Astrocyte (in vitro differentiated cells and primary cell): Measurements from ENCODE around the gene KCNH2. TPM values are rescaled to one million over a fixed set of nuclear protein-coding genes. Genes with fewer than 3 reads are reported as not detected.

Experiments used
- DNase-seq: peaks from one replicate; pipeline ENCODE4 v3.0.0-alpha.2; 2010; ENCODE audit warnings: low read depth
- FAIRE-seq: peaks from 2 replicates; lab custom pipeline; 2011; peaks lifted over from hg19 to GRCh38; lab: Jason Lieb, UNC
- H2AFZ ChIP-seq: 2 replicates; pipeline ENCODE4 v1.6.0; 2012; ENCODE audit warnings: low read depth, low read length, inconsistent platforms
- H3K27ac ChIP-seq: 2 replicates; pipeline ENCODE4 v1.5.1; 2011; ENCODE audit warnings: low read depth, low read length, inconsistent platforms
- H3K27me3 ChIP-seq: 2 replicates; pipeline ENCODE4 v1.6.0; 2011; ENCODE audit warnings: low read length, inconsistent platforms; ENCODE audit not compliant: insufficient read depth
- H3K36me3 ChIP-seq: 2 replicates; pipeline ENCODE4 v1.5.1; 2011; ENCODE audit warnings: low read length, inconsistent platforms; ENCODE audit not compliant: insufficient read depth
- H3K4me1 ChIP-seq: 2 replicates; pipeline ENCODE4 v1.5.1; 2011; ENCODE audit warnings: low read length, inconsistent platforms; ENCODE audit not compliant: insufficient read depth
- H3K4me2 ChIP-seq: 2 replicates; pipeline ENCODE4 v1.6.0; 2012; ENCODE audit warnings: low read length, inconsistent platforms
- H3K4me3 ChIP-seq: 2 replicates; pipeline ENCODE4 v1.5.1; 2011; ENCODE audit warnings: low read depth, mild to moderate bottlenecking, low read length, inconsistent platforms; ENCODE audit not compliant: insufficient read depth
- H3K79me2 ChIP-seq: 2 replicates; pipeline ENCODE4 v1.6.0; 2012; ENCODE audit warnings: mild to moderate bottlenecking, low read length, inconsistent platforms; ENCODE audit not compliant: insufficient read depth
- H3K9ac ChIP-seq: 2 replicates; pipeline ENCODE4 v1.6.0; 2012; ENCODE audit warnings: mild to moderate bottlenecking, low read length, inconsistent platforms
- H3K9me3 ChIP-seq: 2 replicates; pipeline ENCODE4 v1.5.1; 2012; ENCODE audit warnings: low read depth, mild to moderate bottlenecking, low read length, inconsistent platforms; ENCODE audit not compliant: insufficient read depth
- H4K20me1 ChIP-seq: 2 replicates; pipeline ENCODE4 v1.6.0; 2012; ENCODE audit warnings: low read length, inconsistent platforms; ENCODE audit not compliant: insufficient read depth
- H3K27ac Mint-ChIP-seq: one replicate; pipeline ENCODE4 v1.8.0; 2021; ENCODE audit warnings: mild to moderate bottlenecking, mixed read lengths; ENCODE audit not compliant: unreplicated experiment
- H3K27me3 Mint-ChIP-seq: one replicate; pipeline ENCODE4 v1.8.0; 2021; ENCODE audit warnings: low read depth, mixed read lengths; ENCODE audit not compliant: unreplicated experiment
- H3K36me3 Mint-ChIP-seq: one replicate; pipeline ENCODE4 v1.8.0; 2021; ENCODE audit warnings: low read depth, mixed read lengths; ENCODE audit not compliant: unreplicated experiment
- H3K4me1 Mint-ChIP-seq: one replicate; pipeline ENCODE4 v1.8.0; 2021; ENCODE audit warnings: low read depth, mixed read lengths; ENCODE audit not compliant: unreplicated experiment
- H3K4me3 Mint-ChIP-seq: one replicate; pipeline ENCODE4 v1.8.0; 2021; ENCODE audit warnings: mild to moderate bottlenecking, moderate library complexity, mixed read lengths; ENCODE audit not compliant: unreplicated experiment
- H3K9me3 Mint-ChIP-seq: one replicate; pipeline ENCODE4 v1.8.0; 2021; ENCODE audit warnings: mild to moderate bottlenecking, mixed read lengths; ENCODE audit not compliant: unreplicated experiment
- EZH2 ChIP-seq: IDR thresholded peaks from 2 replicates; pipeline ENCODE4 v1.6.1; 2012; ENCODE audit warnings: mild to moderate bottlenecking, low read length, inconsistent platforms; ENCODE audit not compliant: insufficient read depth
- total RNA-seq: library from RNA; stranded (reverse); gene quantifications from 2 replicates; pipeline ENCODE4 v1.2.1, GENCODE V29; 2021
- TF ChIP-seq, protein P1 (sequence below): IDR thresholded peaks from 2 replicates; pipeline ENCODE4 v1.5.1; 2011; ENCODE audit warnings: low read depth, mild to moderate bottlenecking, inconsistent platforms, low read length, moderate library complexity; ENCODE audit not compliant: insufficient read depth

KCNH2 gene
- total RNA-seq, 1 donor from 2014 or later = 4.6 TPM

DNA sequence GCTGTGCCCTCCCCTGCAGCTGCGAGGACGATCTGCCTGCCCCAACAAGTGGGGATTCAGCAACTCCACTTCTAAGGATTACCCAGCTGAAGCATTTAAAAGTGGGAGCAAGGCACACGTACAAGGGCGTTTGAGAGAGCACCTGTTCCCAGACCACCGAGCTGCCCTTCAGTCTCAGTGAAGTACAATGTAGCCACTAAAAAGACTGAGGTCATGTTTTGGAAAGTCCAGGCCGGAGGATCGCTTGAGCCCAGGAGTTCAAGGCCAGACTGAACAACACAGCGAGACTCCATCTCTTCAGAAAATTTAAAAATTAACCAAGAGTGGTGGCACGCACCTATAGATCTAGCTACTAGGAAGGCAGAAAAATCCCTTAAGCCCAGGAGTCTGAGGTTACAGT lies 27.4 kb upstream of the KCNH2 start:
- Histone ChIP-seq H3K36me3 (no peaks in the 10 kb centered on the region), H3K9ac (no peak overlapping the region), H3K4me2 (no peak overlapping the region), H3K27ac (no peak overlapping the region), H4K20me1 (no peaks in the 10 kb centered on the region), H3K79me2 (no peaks in the 10 kb centered on the region), H3K4me3 (no peak overlapping the region), H3K27me3 (peaks cover 4% of the 10 kb centered on the region), H3K9me3 (no peaks in the 10 kb centered on the region), H3K4me1 (peaks cover 2% of the 10 kb centered on the region), H2AFZ (no peak overlapping the region)
- peaks cover 33% of the 10 kb centered on the region for H3K27me3 Mint-ChIP-seq
- FAIRE-seq (no peak), DNase-seq (no peak)
- no peak overlapping the region for H3K27ac Mint-ChIP-seq
- TF ChIP-seq EZH2 = no peak
- TF ChIP-seq, protein P1, sequence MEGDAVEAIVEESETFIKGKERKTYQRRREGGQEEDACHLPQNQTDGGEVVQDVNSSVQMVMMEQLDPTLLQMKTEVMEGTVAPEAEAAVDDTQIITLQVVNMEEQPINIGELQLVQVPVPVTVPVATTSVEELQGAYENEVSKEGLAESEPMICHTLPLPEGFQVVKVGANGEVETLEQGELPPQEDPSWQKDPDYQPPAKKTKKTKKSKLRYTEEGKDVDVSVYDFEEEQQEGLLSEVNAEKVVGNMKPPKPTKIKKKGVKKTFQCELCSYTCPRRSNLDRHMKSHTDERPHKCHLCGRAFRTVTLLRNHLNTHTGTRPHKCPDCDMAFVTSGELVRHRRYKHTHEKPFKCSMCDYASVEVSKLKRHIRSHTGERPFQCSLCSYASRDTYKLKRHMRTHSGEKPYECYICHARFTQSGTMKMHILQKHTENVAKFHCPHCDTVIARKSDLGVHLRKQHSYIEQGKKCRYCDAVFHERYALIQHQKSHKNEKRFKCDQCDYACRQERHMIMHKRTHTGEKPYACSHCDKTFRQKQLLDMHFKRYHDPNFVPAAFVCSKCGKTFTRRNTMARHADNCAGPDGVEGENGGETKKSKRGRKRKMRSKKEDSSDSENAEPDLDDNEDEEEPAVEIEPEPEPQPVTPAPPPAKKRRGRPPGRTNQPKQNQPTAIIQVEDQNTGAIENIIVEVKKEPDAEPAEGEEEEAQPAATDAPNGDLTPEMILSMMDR = no peak
- no peaks in the 10 kb centered on the region for H3K9me3 Mint-ChIP-seq
- no peak overlapping the region for H3K4me3 Mint-ChIP-seq
- peaks cover 4% of the 10 kb centered on the region for H3K4me1 Mint-ChIP-seq
- H3K36me3 Mint-ChIP-seq = no peaks in the 10 kb centered on the region

DNA sequence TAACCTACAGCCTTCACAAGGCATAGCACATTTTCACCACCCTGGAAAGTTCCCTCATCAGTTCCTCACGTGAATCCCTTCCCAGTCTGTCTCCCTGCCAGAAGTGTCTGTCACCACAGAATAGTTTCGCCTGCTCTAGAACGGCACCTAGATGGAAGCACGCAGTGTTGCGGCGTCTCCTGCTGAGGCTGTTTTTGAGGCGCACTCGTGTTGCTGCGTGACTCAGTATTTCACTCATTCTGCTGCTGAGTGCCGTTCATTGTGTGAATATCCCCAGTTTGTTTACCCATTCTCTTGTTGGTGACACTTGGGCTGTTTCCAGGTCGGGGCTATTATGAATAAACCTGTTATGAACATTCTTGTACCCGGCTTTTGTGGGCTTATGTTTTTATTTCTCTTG lies 25.5 kb upstream of the KCNH2 start:
- no peak overlapping the region for H3K4me3 ChIP-seq
- FAIRE-seq (no peak), DNase-seq (no peak)
- H4K20me1 ChIP-seq = no peaks in the 10 kb centered on the region
- no peak overlapping the region for H3K4me2 ChIP-seq
- H3K79me2 ChIP-seq = no peaks in the 10 kb centered on the region
- Mint-ChIP-seq H3K27ac (no peak overlapping the region), H3K4me1 (no peaks in the 10 kb centered on the region), H3K36me3 (no peaks in the 10 kb centered on the region), H3K9me3 (no peaks in the 10 kb centered on the region), H3K4me3 (no peak overlapping the region), H3K27me3 (peaks cover 33% of the 10 kb centered on the region)
- no peaks in the 10 kb centered on the region for H3K36me3 ChIP-seq
- H3K9me3 ChIP-seq = no peaks in the 10 kb centered on the region
- H2AFZ ChIP-seq = no peak overlapping the region
- no peak overlapping the region for H3K27ac ChIP-seq
- TF ChIP-seq EZH2 = no peak
- TF ChIP-seq, protein P1 = no peak
- H3K9ac ChIP-seq = no peak overlapping the region
- H3K4me1 ChIP-seq = no peaks in the 10 kb centered on the region
- peaks cover 4% of the 10 kb centered on the region for H3K27me3 ChIP-seq

DNA sequence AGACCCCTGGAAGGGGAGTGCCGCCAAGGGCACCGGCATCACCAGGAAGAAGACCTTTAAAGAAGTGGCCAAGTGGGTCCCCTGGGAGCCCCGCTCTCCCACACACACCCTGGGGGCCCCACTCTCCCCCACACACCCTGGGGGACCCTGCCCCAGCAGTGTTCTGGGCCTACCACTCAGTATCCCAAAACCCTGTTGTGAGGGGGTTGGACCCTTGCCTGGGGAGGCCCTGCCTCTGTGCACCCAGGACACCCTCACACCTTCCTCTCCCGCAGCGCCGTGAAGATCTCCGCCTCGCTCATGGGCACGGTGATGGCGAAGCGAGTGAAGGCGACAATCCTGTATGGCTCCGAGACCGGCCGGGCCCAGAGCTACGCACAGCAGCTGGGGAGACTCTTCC lies 23.4 kb upstream of the KCNH2 start:
- H4K20me1 ChIP-seq = no peaks in the 10 kb centered on the region
- Mint-ChIP-seq H3K27ac (no peak overlapping the region), H3K4me3 (no peak overlapping the region), H3K36me3 (no peaks in the 10 kb centered on the region), H3K4me1 (no peaks in the 10 kb centered on the region), H3K9me3 (no peaks in the 10 kb centered on the region), H3K27me3 (peaks cover 33% of the 10 kb centered on the region)
- no peak for TF ChIP-seq EZH2
- TF ChIP-seq, protein P1 = no peak
- FAIRE-seq = no peak
- H3K4me1 ChIP-seq = no peaks in the 10 kb centered on the region
- no peak overlapping the region for H2AFZ ChIP-seq
- no peak overlapping the region for H3K4me2 ChIP-seq
- peaks cover 4% of the 10 kb centered on the region for H3K27me3 ChIP-seq
- no peak overlapping the region for H3K27ac ChIP-seq
- DNase-seq = no peak
- no peaks in the 10 kb centered on the region for H3K79me2 ChIP-seq
- no peaks in the 10 kb centered on the region for H3K9me3 ChIP-seq
- H3K4me3 ChIP-seq = no peak overlapping the region
- no peak overlapping the region for H3K9ac ChIP-seq
- no peaks in the 10 kb centered on the region for H3K36me3 ChIP-seq
